SKM-1 (cell line): ENCODE measurements around the gene ANKRD10.

Source experiments
- DNase-seq: peaks from one replicate; lab custom pipeline; 2025; ENCODE audit not compliant: unreplicated experiment; lab: John Stamatoyannopoulos, UW

The ANKRD10 gene

GRCh38 chr13:110914331-110915056 is 375 bp downstream of the ANKRD10 start:
- peak; percentile 33 for DNase-seq

- DNase-seq, result no peak
Measured at GRCh38 chr13:110914081-110914330, 863 bp downstream of the ANKRD10 start.

- DNase-seq, result no peak
Measured at GRCh38 chr13:110913322-110914080, 1.4 kb downstream of the ANKRD10 start.

- no peak for DNase-seq
Measured at GRCh38 chr13:110912651-110913051, 2.2 kb downstream of the ANKRD10 start.

- no peak for DNase-seq
Measured at GRCh38 chr13:110911880-110912279, 3.0 kb downstream of the ANKRD10 start.

GRCh38 chr13:110910013-110910890 is 4.6 kb downstream of the ANKRD10 start:
- no peak for DNase-seq

GRCh38 chr13:110907951-110908898 is 6.6 kb downstream of the ANKRD10 start:
- no peak for DNase-seq

GRCh38 chr13:110907301-110907700 is 7.6 kb downstream of the ANKRD10 start:
- DNase-seq, result no peak

GRCh38 chr13:110904748-110905147 is 10.1 kb downstream of the ANKRD10 start:
- no peak for DNase-seq

- DNase-seq, result no peak
Measured at GRCh38 chr13:110902370-110902769, 12.5 kb downstream of the ANKRD10 start.

- DNase-seq, result no peak
Measured at GRCh38 chr13:110897521-110897920, 17.3 kb downstream of the ANKRD10 start.

GRCh38 chr13:110897014-110897413 is 17.9 kb downstream of the ANKRD10 start:
- no peak for DNase-seq

GRCh38 chr13:110894086-110894485 is 20.8 kb downstream of the ANKRD10 start:
- DNase-seq, result no peak

- no peak for DNase-seq
Measured at GRCh38 chr13:110893571-110893970, 21.3 kb downstream of the ANKRD10 start.

GRCh38 chr13:110890279-110891165 is 24.3 kb downstream of the ANKRD10 start:
- DNase-seq, result no peak

GRCh38 chr13:110888390-110888789 is 26.5 kb downstream of the ANKRD10 start:
- DNase-seq, result no peak

- DNase-seq, result no peak
Measured at GRCh38 chr13:110887597-110888333, 27.1 kb downstream of the ANKRD10 start.

- no peak for DNase-seq
Measured at GRCh38 chr13:110886870-110887596, 27.8 kb downstream of the ANKRD10 start.
